GM12891 (cell line): ENCODE measurements around the gene CHMP4B.

ENCODE experiments used
- POLR2A ChIP-seq: IDR thresholded peaks from 2 replicates; pipeline ENCODE4 v1.6.1; 2011; ENCODE audit warnings: low read depth, low read length, control low read depth
- POLR2AphosphoS5 ChIP-seq: IDR thresholded peaks from 2 replicates; pipeline ENCODE4 v1.6.1; 2011; ENCODE audit warnings: low read depth, low read length, control low read depth
- TAF1 ChIP-seq: IDR thresholded peaks from 2 replicates; pipeline ENCODE4 v1.6.1; 2011; ENCODE audit warnings: low read depth, low read length, control low read depth

- no peak for TF ChIP-seq TAF1
- TF ChIP-seq POLR2A = no peak
- TF ChIP-seq POLR2AphosphoS5 = no peak
Observed at GRCh38 chr20:33847006-33847405, 35.9 kb downstream of the CHMP4B start.
